Stimulated activated CD4-positive, alpha-beta T cell treated with anti-CD3 and anti-CD28 coated beads, TNF-alpha, amount 100 ng/mL, for 4 hours (primary cell): ENCODE data around the gene REXO1.
A peak's percentile ranks its signal among the peaks of the same experiment; 100 is the strongest.
"Not testable (repeated sequence)": the region's sequence is repeated elsewhere in the genome, so short reads cannot be mapped to it uniquely, and the experiment has no call there.

Experiments used
- DNase-seq, 3 experiments: peaks; one replicate each; pipeline ENCODE4 v3.0.0-alpha.2; 2020; ENCODE audit warnings: low read depth in 3 of 3

REXO1 gene

GRCh38 chr19:1813192-1814182 is 34.8 kb downstream of the REXO1 start:
- no peak for DNase-seq

- DNase-seq, result peak; percentile 59 to 63 (median 60)
Measured at GRCh38 chr19:1812426-1813191, 35.7 kb downstream of the REXO1 start.

GRCh38 chr19:1811942-1812425 is 36.3 kb downstream of the REXO1 start, which contains the start of gene ATP8B3:
TSS of gene ATP8B3 (minus strand) at chr19:1812276. CDS start at chr19:1811736, 540 bp downstream.
- DNase-seq, result peak in 2 of 3 experiments; percentile 46 to 61

- peak in 2 of 3 experiments; percentile 28 to 38 for DNase-seq
Measured at GRCh38 chr19:1811472-1811894, 36.8 kb downstream of the REXO1 start.

GRCh38 chr19:1810439-1811160 is 37.7 kb downstream of the REXO1 start:
- DNase-seq, result no peak

GRCh38 chr19:1809678-1810077 is 38.6 kb downstream of the REXO1 start:
- no peak for DNase-seq

- DNase-seq, result no peak
Measured at GRCh38 chr19:1808395-1808731, 39.9 kb downstream of the REXO1 start.

- no peak for DNase-seq
Measured at GRCh38 chr19:1807695-1808394, 40.4 kb downstream of the REXO1 start.

- no peak for DNase-seq
Measured at GRCh38 chr19:1807030-1807694, 41.1 kb downstream of the REXO1 start.

GRCh38 chr19:1806184-1807029 is 41.9 kb downstream of the REXO1 start:
- DNase-seq, result no peak

- DNase-seq, result no peak
Measured at GRCh38 chr19:1805401-1806183, 42.7 kb downstream of the REXO1 start.

- no peak for DNase-seq
Measured at GRCh38 chr19:1804858-1805257, 43.4 kb downstream of the REXO1 start.

- no peak for DNase-seq
Measured at GRCh38 chr19:1799695-1800342, 48.5 kb downstream of the REXO1 start.

GRCh38 chr19:1797313-1797712 is 51.0 kb downstream of the REXO1 start:
- DNase-seq, result not testable (repeated sequence)

- DNase-seq, result no peak
Measured at GRCh38 chr19:1796395-1797142, 51.7 kb downstream of the REXO1 start.

- DNase-seq, result no peak
Measured at GRCh38 chr19:1794424-1795172, 53.7 kb downstream of the REXO1 start.

GRCh38 chr19:1791879-1792278 is 56.4 kb downstream of the REXO1 start:
- no peak for DNase-seq
